ENCODE data around the gene WFIKKN2. TPM values are rescaled to one million over a fixed set of nuclear protein-coding genes. Genes with fewer than 3 reads are reported as not detected.

The WFIKKN2 gene
- total RNA-seq, 2 donors from 2014 or later, result 0.14 TPM; not detected in 1

DNA sequence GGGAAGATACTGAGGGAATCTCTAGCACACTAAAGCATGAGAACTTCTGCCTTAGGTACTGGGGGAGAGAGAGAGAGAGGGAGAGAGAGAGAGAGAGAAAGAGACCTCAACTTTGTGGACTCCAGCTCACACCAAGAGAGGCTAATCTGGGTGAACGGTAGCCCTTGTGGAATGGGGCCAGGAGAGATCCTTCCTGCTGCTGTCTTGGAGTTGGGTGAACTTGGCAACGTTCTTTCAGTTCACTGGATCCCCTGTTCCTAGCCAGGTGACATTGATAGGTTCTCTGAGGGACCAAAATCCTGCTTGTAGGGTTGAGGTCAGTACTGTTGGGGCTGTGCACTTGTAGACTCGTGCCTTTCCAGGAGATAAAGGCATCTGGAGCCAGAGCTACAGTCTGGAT is 26.5 kb upstream of the WFIKKN2 start:
- H3K36me3 ChIP-seq, result no peaks in the 10 kb centered on the region
- no peak overlapping the region for H3K27ac ChIP-seq
- H3K4me1 ChIP-seq (ENCODE audit: control insufficient read depth in 1 of 2, low read depth in 2 of 2), result peaks cover 0 to 7% of the 10 kb centered on the region in 2 donors
- no peaks in the 10 kb centered on the region for H3K9me3 ChIP-seq
- no peak for DNase-seq (ENCODE audit: low spot score)
- no peaks in the 10 kb centered on the region for H3K27me3 ChIP-seq (replicated peaks; ENCODE audit: insufficient read depth)
- TF ChIP-seq, protein P1, sequence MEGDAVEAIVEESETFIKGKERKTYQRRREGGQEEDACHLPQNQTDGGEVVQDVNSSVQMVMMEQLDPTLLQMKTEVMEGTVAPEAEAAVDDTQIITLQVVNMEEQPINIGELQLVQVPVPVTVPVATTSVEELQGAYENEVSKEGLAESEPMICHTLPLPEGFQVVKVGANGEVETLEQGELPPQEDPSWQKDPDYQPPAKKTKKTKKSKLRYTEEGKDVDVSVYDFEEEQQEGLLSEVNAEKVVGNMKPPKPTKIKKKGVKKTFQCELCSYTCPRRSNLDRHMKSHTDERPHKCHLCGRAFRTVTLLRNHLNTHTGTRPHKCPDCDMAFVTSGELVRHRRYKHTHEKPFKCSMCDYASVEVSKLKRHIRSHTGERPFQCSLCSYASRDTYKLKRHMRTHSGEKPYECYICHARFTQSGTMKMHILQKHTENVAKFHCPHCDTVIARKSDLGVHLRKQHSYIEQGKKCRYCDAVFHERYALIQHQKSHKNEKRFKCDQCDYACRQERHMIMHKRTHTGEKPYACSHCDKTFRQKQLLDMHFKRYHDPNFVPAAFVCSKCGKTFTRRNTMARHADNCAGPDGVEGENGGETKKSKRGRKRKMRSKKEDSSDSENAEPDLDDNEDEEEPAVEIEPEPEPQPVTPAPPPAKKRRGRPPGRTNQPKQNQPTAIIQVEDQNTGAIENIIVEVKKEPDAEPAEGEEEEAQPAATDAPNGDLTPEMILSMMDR (IDR thresholded peaks at IDR 0.05), result no peak
- ATAC-seq (ENCODE audit: insufficient number of reproducible peaks, low FRiP score, low read depth), result no peak
- H3K4me3 ChIP-seq, result no peak overlapping the region

DNA sequence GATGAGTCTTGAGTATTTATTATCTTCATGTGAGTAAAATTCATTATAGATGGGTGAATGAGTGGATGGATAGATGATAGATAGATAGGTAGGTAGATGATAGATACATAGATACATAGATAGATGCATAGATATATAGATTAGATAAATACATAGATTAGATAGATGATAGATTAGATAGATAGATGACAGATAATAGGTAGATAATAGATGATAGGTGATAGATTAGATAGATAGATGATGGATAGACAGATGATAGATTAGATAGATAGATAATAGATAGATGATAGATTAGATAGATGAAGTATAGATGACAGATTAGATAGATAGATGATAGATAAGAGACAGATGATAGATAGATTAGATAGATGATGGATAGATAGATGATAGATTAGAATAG is 21.8 kb upstream of the WFIKKN2 start:
- Histone ChIP-seq H3K27me3 (replicated peaks; ENCODE audit: insufficient read depth) (no peaks in the 10 kb centered on the region), H3K9me3 (no peaks in the 10 kb centered on the region), H3K27ac (no peak overlapping the region), H3K36me3 (no peaks in the 10 kb centered on the region), H3K4me1 (ENCODE audit: control insufficient read depth in 1 of 2, low read depth in 2 of 2) (no peaks in the 10 kb centered on the region), H3K4me3 (no peak overlapping the region)
- TF ChIP-seq, protein P1 (IDR thresholded peaks at IDR 0.05), result no peak
- no peak for DNase-seq (ENCODE audit: low spot score)
- no peak for ATAC-seq (ENCODE audit: insufficient number of reproducible peaks, low FRiP score, low read depth)

DNA sequence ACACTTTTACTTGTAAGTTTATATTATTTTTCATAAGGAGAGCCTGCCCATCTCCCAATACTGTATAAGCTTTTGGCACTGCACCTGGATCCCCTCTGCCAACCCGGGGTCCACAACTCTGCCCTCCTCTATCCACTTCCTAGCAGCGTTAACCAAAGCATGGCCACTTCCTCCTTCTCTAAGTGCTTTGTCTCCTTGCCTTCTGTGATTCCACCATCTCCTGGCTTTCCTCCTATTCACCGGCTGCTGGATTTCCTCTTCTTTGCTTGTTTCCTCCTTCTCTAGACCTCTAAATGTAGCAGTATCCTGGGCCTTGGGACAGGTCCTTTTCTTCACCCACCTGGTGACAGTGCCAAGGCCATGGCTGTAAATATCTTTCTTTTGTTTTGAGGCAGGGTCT is 20.0 kb upstream of the WFIKKN2 start:
- TF ChIP-seq, protein P1 (IDR thresholded peaks at IDR 0.05), result no peak
- H3K4me1 ChIP-seq (ENCODE audit: control insufficient read depth in 1 of 2, low read depth in 2 of 2), result no peaks in the 10 kb centered on the region
- H3K4me3 ChIP-seq, result no peak overlapping the region
- no peaks in the 10 kb centered on the region for H3K9me3 ChIP-seq
- H3K27me3 ChIP-seq (replicated peaks; ENCODE audit: insufficient read depth), result no peaks in the 10 kb centered on the region
- ATAC-seq (ENCODE audit: insufficient number of reproducible peaks, low FRiP score, low read depth) (no peak), DNase-seq (ENCODE audit: low spot score) (no peak)
- H3K36me3 ChIP-seq, result no peaks in the 10 kb centered on the region
- no peak overlapping the region for H3K27ac ChIP-seq

DNA sequence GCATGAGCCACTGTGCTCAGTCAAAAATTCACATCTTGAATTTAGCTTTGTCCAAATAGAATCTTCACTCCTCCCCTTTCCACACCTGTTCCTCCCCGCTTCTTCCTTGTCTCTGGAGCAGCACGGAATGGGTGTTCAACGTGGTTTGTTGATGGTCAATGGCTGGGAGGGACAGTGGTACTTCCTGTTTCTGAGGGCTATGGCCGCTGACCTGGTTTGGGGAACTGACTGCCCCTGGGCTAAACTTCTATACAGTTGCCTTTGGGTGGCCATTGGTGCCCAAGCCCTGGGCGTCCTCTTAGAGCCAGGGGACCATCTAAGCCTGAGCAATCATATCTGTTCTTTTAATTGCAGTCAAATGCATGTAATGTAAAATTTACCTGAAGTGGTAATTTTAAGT is 19.1 kb upstream of the WFIKKN2 start:
- DNase-seq (ENCODE audit: low spot score) (no peak), ATAC-seq (ENCODE audit: insufficient number of reproducible peaks, low FRiP score, low read depth) (no peak)
- Histone ChIP-seq H3K27me3 (replicated peaks; ENCODE audit: insufficient read depth) (no peaks in the 10 kb centered on the region), H3K4me1 (ENCODE audit: control insufficient read depth in 1 of 2, low read depth in 2 of 2) (no peaks in the 10 kb centered on the region), H3K4me3 (no peak overlapping the region), H3K9me3 (no peaks in the 10 kb centered on the region), H3K27ac (no peak overlapping the region), H3K36me3 (no peaks in the 10 kb centered on the region)
- TF ChIP-seq, protein P1 (IDR thresholded peaks at IDR 0.05), result no peak

DNA sequence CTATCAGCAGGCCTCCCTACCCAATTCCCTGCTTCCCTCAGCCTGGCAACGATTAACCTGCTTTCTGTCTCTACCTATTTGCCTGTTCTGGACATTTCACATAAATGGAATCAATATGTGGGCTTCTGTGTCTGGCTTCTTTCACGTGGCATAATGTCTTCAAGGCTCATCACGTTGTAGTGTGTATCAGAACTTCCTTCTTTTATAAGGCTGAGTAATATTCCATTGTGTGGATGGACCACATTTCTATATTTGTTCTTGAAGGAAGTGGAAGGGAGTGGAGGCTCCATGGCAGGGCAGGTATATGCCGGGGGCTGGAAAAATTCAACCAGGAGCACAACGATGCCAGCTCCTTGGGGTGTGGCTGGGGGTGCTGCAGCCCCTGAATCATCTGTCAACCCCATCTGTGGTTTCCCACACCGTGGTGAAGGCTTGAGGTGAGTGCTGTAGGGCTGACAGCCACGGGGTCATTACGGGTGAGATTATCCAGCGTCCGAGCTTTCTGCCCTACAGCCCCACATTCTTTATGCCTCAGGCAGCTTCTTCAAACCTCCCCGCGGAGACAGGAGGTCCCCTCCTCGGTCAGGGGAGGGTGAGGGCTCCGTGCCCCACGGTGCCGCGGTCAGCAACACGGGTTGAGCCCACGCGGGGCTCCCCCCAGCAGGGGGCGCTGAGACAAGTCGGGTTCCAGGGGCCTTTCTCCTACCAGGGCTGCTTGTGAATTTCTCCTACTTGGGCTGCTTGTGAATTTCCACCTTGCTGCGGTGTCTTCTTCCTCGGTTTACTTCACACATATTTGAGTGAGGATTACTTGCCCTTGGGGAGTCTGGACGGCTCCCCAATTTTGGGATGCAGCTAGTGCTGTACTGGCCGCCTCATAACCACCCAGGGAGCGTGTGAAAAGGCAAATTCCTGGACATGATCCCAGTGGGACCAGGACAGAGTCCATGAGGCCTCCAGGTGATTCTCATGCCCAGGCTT is 18.3 kb upstream of the WFIKKN2 start:
- Histone ChIP-seq H3K27me3 (replicated peaks; ENCODE audit: insufficient read depth) (no peaks in the 10 kb centered on the region), H3K36me3 (no peaks in the 10 kb centered on the region), H3K9me3 (no peaks in the 10 kb centered on the region), H3K4me1 (ENCODE audit: control insufficient read depth in 1 of 2, low read depth in 2 of 2) (no peaks in the 10 kb centered on the region), H3K4me3 (no peak overlapping the region), H3K27ac (no peak overlapping the region)
- TF ChIP-seq, protein P1 (IDR thresholded peaks at IDR 0.05), result peak; percentile 72
- DNase-seq (ENCODE audit: low spot score) (no peak), ATAC-seq (ENCODE audit: insufficient number of reproducible peaks, low FRiP score, low read depth) (no peak)

Measured in thoracic aorta (tissue), 2 donors.